Keratinocyte (primary cell): Measurements from ENCODE around the gene HNRNPU. TPM values are rescaled to one million over a fixed set of nuclear protein-coding genes. Genes with fewer than 3 reads are reported as not detected.

Experiments
- DNase-seq: peaks from one replicate; pipeline ENCODE4 v3.0.0-alpha.2; 2011; ENCODE audit warnings: low read depth, missing footprints, low spot score
- FAIRE-seq: peaks from 2 replicates; lab custom pipeline; 2011; peaks lifted over from hg19 to GRCh38; lab: Jason Lieb, UNC
- H2AFZ ChIP-seq: 2 replicates; pipeline ENCODE4 v1.6.0; 2012; ENCODE audit warnings: low read length, control low read depth, inconsistent platforms; ENCODE audit not compliant: control insufficient read depth
- H3K27ac ChIP-seq: 2 replicates; pipeline ENCODE4 v1.5.1; 2011; ENCODE audit warnings: low read length; ENCODE audit not compliant: control insufficient read depth, insufficient read depth
- H3K27me3 ChIP-seq: 3 replicates; pipeline ENCODE4 v1.6.0; 2011; ENCODE audit warnings: low read length; ENCODE audit not compliant: control insufficient read depth, insufficient read depth; ENCODE audit errors: extremely low read depth
- H3K36me3 ChIP-seq, 2 experiments: 2 replicates in 1 of 2; 3 replicates in 1 of 2; pipeline ENCODE4 v1.5.1; 2011; ENCODE audit warnings: low read length in 2 of 2, mild to moderate bottlenecking in 1 of 2; ENCODE audit not compliant: control insufficient read depth in 2 of 2, insufficient read depth in 2 of 2; ENCODE audit errors: extremely low read depth in 1 of 2
- H3K4me1 ChIP-seq: 3 replicates; pipeline ENCODE4 v1.5.1; 2011; ENCODE audit warnings: low read length; ENCODE audit not compliant: control insufficient read depth, insufficient read depth; ENCODE audit errors: extremely low read depth
- H3K4me2 ChIP-seq: 3 replicates; pipeline ENCODE4 v1.6.0; 2011; ENCODE audit warnings: low read depth, low read length; ENCODE audit not compliant: control insufficient read depth, insufficient read depth; ENCODE audit errors: extremely low read depth
- H3K4me3 ChIP-seq, 3 experiments: fragments of 200-600 bp in 1 of 3; sonication (generic) in 1 of 3; 2 replicates in 2 of 3; 3 replicates in 1 of 3; pipeline ENCODE4 v1.5.1; 2011 to 2016; ENCODE audit warnings: low read length in 3 of 3, mild to moderate bottlenecking in 3 of 3, control low read depth in 2 of 3, inconsistent platforms in 1 of 3, low read depth in 1 of 3, mixed read lengths in 1 of 3, mixed run types in 1 of 3, moderate library complexity in 1 of 3; ENCODE audit not compliant: control insufficient read depth in 2 of 3, insufficient read depth in 2 of 3; ENCODE audit errors: extremely low read depth in 1 of 3
- H3K79me2 ChIP-seq: 2 replicates; pipeline ENCODE4 v1.6.0; 2012; ENCODE audit warnings: low read length; ENCODE audit not compliant: control insufficient read depth, insufficient read depth
- H3K9ac ChIP-seq: 3 replicates; pipeline ENCODE4 v1.6.0; 2011; ENCODE audit warnings: low read length; ENCODE audit not compliant: control insufficient read depth, insufficient read depth; ENCODE audit errors: extremely low read depth
- H3K9me1 ChIP-seq: 3 replicates; pipeline ENCODE4 v1.6.0; 2011; ENCODE audit warnings: low read length; ENCODE audit not compliant: control insufficient read depth, insufficient read depth; ENCODE audit errors: extremely low read depth
- H3K9me3 ChIP-seq: 2 replicates; pipeline ENCODE4 v1.5.1; 2012; ENCODE audit warnings: low read depth, low read length; ENCODE audit not compliant: control insufficient read depth
- H4K20me1 ChIP-seq: 3 replicates; pipeline ENCODE4 v1.6.0; 2011; ENCODE audit warnings: low read length; ENCODE audit not compliant: control insufficient read depth, insufficient read depth; ENCODE audit errors: extremely low read depth
- EZH2 ChIP-seq: IDR thresholded peaks from one replicate; pipeline ENCODE4 v1.6.1; 2012; ENCODE audit warnings: inconsistent platforms, mild to moderate bottlenecking, low read length, moderate library complexity
- dilution Hi-C: fragments of 300-500 bp; cut with MboI; formaldehyde crosslinking; loops from one replicate; pipeline ENCODE4 v1.7.0; 2020; ENCODE audit warnings: low sequenced_read_pairs; ENCODE audit not compliant: extremely low pct_ligation_motif_present
- polyA plus RNA-seq, 5 experiments: library from polyadenylated mRNA; depleted of rRNA in 3 of 5; stranded (reverse) in 3 of 5; stranded (forward) in 1 of 5; unstranded in 1 of 5; fragments of >200 nt; gene quantifications; 1 replicate in 1 of 5; 2 replicates in 3 of 5; 3 replicates in 1 of 5; pipeline versions ENCODE4 v1.2.1 to v1.2.3, GENCODE V29; 2011 to 2012; ENCODE audit warnings: missing spikeins in 2 of 5, low read depth in 1 of 5, low replicate concordance in 1 of 5
- TF ChIP-seq, protein P1 (sequence below), 3 experiments: IDR thresholded peaks in 1 of 3; conservative IDR thresholded peaks in 1 of 3; optimal IDR thresholded peaks in 1 of 3; 2 replicates in 2 of 3; 3 replicates in 1 of 3; pipeline versions ENCODE3 to v1.5.1; 2011; ENCODE audit warnings: low read length in 3 of 3, mild to moderate bottlenecking in 3 of 3, moderate library complexity in 2 of 3, control low read depth in 1 of 3, inconsistent platforms in 1 of 3; ENCODE audit not compliant: insufficient read depth in 2 of 3; ENCODE audit errors: extremely low read depth in 1 of 3

HNRNPU gene
- polyA plus RNA-seq, 1 donor (not counting 4 experiments of a cell fraction or from before 2014, with no cell fraction given) = 220 TPM

- H3K9me3 ChIP-seq = no peaks in the 10 kb centered on the region
- no peak overlapping the region for H2AFZ ChIP-seq
- dilution Hi-C loops = no loop called here
- H3K4me3 ChIP-seq = no peak overlapping the region
- TF ChIP-seq EZH2 = no peak
- TF ChIP-seq, protein P1, sequence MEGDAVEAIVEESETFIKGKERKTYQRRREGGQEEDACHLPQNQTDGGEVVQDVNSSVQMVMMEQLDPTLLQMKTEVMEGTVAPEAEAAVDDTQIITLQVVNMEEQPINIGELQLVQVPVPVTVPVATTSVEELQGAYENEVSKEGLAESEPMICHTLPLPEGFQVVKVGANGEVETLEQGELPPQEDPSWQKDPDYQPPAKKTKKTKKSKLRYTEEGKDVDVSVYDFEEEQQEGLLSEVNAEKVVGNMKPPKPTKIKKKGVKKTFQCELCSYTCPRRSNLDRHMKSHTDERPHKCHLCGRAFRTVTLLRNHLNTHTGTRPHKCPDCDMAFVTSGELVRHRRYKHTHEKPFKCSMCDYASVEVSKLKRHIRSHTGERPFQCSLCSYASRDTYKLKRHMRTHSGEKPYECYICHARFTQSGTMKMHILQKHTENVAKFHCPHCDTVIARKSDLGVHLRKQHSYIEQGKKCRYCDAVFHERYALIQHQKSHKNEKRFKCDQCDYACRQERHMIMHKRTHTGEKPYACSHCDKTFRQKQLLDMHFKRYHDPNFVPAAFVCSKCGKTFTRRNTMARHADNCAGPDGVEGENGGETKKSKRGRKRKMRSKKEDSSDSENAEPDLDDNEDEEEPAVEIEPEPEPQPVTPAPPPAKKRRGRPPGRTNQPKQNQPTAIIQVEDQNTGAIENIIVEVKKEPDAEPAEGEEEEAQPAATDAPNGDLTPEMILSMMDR (optimal IDR thresholded peaks at IDR 0.05 in 1 of 3, IDR thresholded peaks at IDR 0.05 in 1 of 3, conservative IDR thresholded peaks at IDR 0.05 in 1 of 3; ENCODE audit: extremely low read depth in 1 of 3, insufficient read depth in 2 of 3, low read length in 3 of 3) = no peak
- no peaks in the 10 kb centered on the region for H3K79me2 ChIP-seq
- no peaks in the 10 kb centered on the region for H3K27me3 ChIP-seq
- H3K36me3 ChIP-seq = no peaks in the 10 kb centered on the region
- FAIRE-seq (no peak), DNase-seq (no peak)
- H3K4me1 ChIP-seq = no peaks in the 10 kb centered on the region
- H3K9ac ChIP-seq = no peak overlapping the region
- H3K27ac ChIP-seq = no peak overlapping the region
- no peaks in the 10 kb centered on the region for H4K20me1 ChIP-seq
- H3K4me2 ChIP-seq = no peak overlapping the region
- no peaks in the 10 kb centered on the region for H3K9me1 ChIP-seq
Measured at GRCh38 chr1:244804841-244805240, 59.5 kb downstream of the HNRNPU start.

- Histone ChIP-seq H4K20me1 (no peaks in the 10 kb centered on the region), H3K9ac (no peak overlapping the region), H3K27ac (no peak overlapping the region), H3K9me1 (no peaks in the 10 kb centered on the region), H3K79me2 (no peaks in the 10 kb centered on the region), H3K27me3 (no peaks in the 10 kb centered on the region), H3K9me3 (no peaks in the 10 kb centered on the region), H3K36me3 (no peaks in the 10 kb centered on the region), H3K4me2 (no peak overlapping the region), H3K4me3 (no peak overlapping the region), H3K4me1 (no peaks in the 10 kb centered on the region), H2AFZ (no peak overlapping the region)
- TF ChIP-seq, protein P1 (optimal IDR thresholded peaks at IDR 0.05 in 1 of 3, IDR thresholded peaks at IDR 0.05 in 1 of 3, conservative IDR thresholded peaks at IDR 0.05 in 1 of 3; ENCODE audit: extremely low read depth in 1 of 3, insufficient read depth in 2 of 3, low read length in 3 of 3) = no peak
- no peak for TF ChIP-seq EZH2
- DNase-seq (no peak), FAIRE-seq (no peak)
- dilution Hi-C loops = no loop called here
Measured at GRCh38 chr1:244802556-244803239, 61.6 kb downstream of the HNRNPU start.
